ENCODE data around the gene FNBP1.

FNBP1 gene

GRCh38 chr9:129887334-129888292 is 155.4 kb downstream of the FNBP1 start:
- DNase-seq, result peak; percentile 67

- DNase-seq, result peak; percentile 69
Measured at GRCh38 chr9:129886226-129887174, 156.5 kb downstream of the FNBP1 start.

GRCh38 chr9:129885670-129886106 is 157.3 kb downstream of the FNBP1 start:
- DNase-seq, result peak; percentile 90

GRCh38 chr9:129885018-129885669 is 157.8 kb downstream of the FNBP1 start:
- peak; percentile 30 for DNase-seq

- DNase-seq, result peak; percentile 96
Measured at GRCh38 chr9:129884220-129885017, 158.6 kb downstream of the FNBP1 start.

GRCh38 chr9:129881547-129882324 is 161.3 kb downstream of the FNBP1 start:
- no peak for DNase-seq

GRCh38 chr9:129880654-129881546 is 162.1 kb downstream of the FNBP1 start:
- DNase-seq, result no peak

- DNase-seq, result no peak
Measured at GRCh38 chr9:129879991-129880653, 162.9 kb downstream of the FNBP1 start.

GRCh38 chr9:129879103-129879699 is 163.8 kb downstream of the FNBP1 start:
- DNase-seq, result no peak

- no peak for DNase-seq
Measured at GRCh38 chr9:129878291-129878690, 164.7 kb downstream of the FNBP1 start.

- DNase-seq, result no peak
Measured at GRCh38 chr9:129876815-129877214, 166.2 kb downstream of the FNBP1 start.

GRCh38 chr9:129875687-129876395 is 167.1 kb downstream of the FNBP1 start:
- DNase-seq, result no peak

- no peak for DNase-seq
Measured at GRCh38 chr9:129875181-129875611, 167.8 kb downstream of the FNBP1 start.

GRCh38 chr9:129874261-129875101 is 168.5 kb downstream of the FNBP1 start:
- no peak for DNase-seq

- no peak for DNase-seq
Measured at GRCh38 chr9:129873563-129874190, 169.3 kb downstream of the FNBP1 start.

- no peak for DNase-seq
Measured at GRCh38 chr9:129871046-129871445, 171.9 kb downstream of the FNBP1 start.

Data from activated CD4-positive, alpha-beta T cell treated with anti-CD3 and anti-CD28 coated beads, Interleukin-2, amount 50 U/mL, for 1 hour (primary cell).